Mucosa of rectum (tissue), 2 donors: Measurements from ENCODE around the gene MYPOP.

Source experiments
- H3K27ac ChIP-seq, 2 donors: one replicate each; pipeline ENCODE4 v1.7.0; 2013; ENCODE audit warnings: inconsistent platforms in 2 of 2, low read depth in 2 of 2, low read length in 2 of 2
- H3K27me3 ChIP-seq, 2 donors: one replicate each; pipeline ENCODE4 v1.7.0; 2013; ENCODE audit warnings: low read length in 2 of 2; ENCODE audit not compliant: control insufficient read depth in 2 of 2, insufficient read depth in 2 of 2
- H3K36me3 ChIP-seq, 2 donors: one replicate each; pipeline ENCODE4 v1.7.0; 2013; ENCODE audit warnings: low read length in 2 of 2; ENCODE audit not compliant: control insufficient read depth in 2 of 2, insufficient read depth in 2 of 2
- H3K4me1 ChIP-seq, 2 donors: one replicate each; pipeline ENCODE4 v1.7.0; 2013; ENCODE audit warnings: low read length in 2 of 2, mild to moderate bottlenecking in 1 of 2; ENCODE audit not compliant: control insufficient read depth in 2 of 2, insufficient read depth in 2 of 2
- H3K4me3 ChIP-seq, 2 donors: one replicate each; pipeline ENCODE4 v1.7.0; 2013; ENCODE audit warnings: low read length in 2 of 2
- H3K9ac ChIP-seq, 2 donors: one replicate each; pipeline ENCODE4 v1.7.0; 2013; ENCODE audit warnings: low read length in 2 of 2, low read depth in 1 of 2, mild to moderate bottlenecking in 1 of 2
- H3K9me3 ChIP-seq, 2 donors: one replicate each; pipeline ENCODE4 v1.7.0; 2013; ENCODE audit warnings: low read length in 2 of 2; ENCODE audit not compliant: control insufficient read depth in 2 of 2
- donor health status: healthy.
- donor health status: Normal muscosa, but diverticular disease.

MYPOP gene

DNA sequence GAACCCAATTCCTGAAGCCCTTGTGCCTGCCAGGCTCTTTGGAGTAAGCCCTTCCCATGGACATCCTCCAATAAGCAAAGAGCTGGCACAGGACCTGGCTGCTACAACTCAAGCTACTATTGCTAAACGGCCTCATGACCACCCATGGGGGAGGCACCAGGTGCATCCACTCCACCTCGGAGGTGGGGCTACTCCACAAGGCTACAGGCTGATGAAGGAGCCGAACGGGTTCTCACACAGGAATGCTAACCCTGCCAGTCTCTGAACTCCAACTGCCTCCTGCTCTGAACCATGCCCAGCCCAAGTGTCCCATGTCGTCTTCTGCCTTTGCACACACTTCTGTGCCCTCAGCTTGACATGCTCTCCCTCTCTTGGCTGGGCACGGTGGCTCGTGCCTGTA lies 49.4 kb downstream of the MYPOP start:
- H3K9me3 ChIP-seq: no peaks in the 10 kb centered on the region
- no peak overlapping the region for H3K4me3 ChIP-seq
- no peaks in the 10 kb centered on the region for H3K27me3 ChIP-seq
- H3K9ac ChIP-seq: no peak overlapping the region
- no peak overlapping the region for H3K27ac ChIP-seq
- H3K36me3 ChIP-seq: peaks cover 36 to 61% of the 10 kb centered on the region in 2 donors
- H3K4me1 ChIP-seq: no peaks in the 10 kb centered on the region

DNA sequence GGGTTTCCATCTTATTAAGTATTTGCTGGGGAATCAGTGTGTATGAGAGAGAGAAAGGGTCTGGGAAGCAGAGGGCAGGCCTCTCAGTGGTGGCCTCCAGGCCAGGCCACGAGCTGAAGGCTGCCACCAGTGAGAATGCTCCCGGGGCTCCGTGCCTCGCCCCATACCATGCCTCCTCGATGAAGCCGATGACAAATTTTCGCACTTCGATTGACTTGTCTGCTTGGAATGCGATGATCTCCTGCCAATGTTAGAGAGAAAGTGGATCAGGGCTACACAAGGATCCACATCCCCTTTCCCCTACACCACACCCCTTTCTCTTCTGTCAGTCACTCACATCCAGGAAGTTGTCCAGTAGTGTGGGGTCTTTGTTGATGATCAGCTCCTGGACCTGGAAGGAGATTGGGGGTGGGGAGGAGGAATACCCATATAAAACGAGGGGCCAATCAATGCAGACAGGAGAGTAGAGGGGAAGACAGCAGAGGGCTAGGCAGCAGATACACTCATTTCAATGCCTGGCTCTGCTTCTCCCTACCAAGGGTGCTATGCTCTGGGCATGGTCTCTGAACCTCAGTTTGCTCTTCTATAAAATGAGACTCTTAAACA lies 50.2 kb downstream of the MYPOP start:
- Histone ChIP-seq H3K36me3 (peaks cover 42 to 68% of the 10 kb centered on the region in 2 donors), H3K4me3 (no peak overlapping the region), H3K27me3 (no peaks in the 10 kb centered on the region), H3K9ac (no peak overlapping the region), H3K9me3 (no peaks in the 10 kb centered on the region), H3K27ac (no peak overlapping the region), H3K4me1 (no peaks in the 10 kb centered on the region)

DNA sequence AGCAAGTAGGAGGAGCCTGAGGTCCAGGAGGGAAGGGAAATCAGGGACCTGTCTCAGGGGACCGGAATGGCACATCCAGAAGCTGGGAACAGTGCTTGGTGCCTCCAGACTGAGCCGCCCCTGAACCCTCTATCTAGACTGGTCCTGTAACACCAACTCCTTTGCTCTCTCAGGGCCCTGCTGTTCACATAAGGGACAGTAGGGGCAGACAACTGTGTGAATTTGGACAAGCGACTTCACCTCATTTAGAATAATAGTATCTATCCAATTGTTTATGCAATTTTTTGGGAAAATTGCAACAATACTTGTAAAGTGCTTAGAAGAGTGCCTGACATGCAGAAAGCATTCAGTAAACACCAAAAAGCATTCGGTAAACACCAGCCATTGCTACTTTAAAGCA lies 53.5 kb downstream of the MYPOP start:
- Histone ChIP-seq H3K9me3 (no peaks in the 10 kb centered on the region), H3K4me1 (no peaks in the 10 kb centered on the region), H3K36me3 (peaks cover 55 to 71% of the 10 kb centered on the region in 2 donors), H3K4me3 (no peak overlapping the region), H3K27me3 (no peaks in the 10 kb centered on the region), H3K9ac (no peak overlapping the region), H3K27ac (no peak overlapping the region)

DNA sequence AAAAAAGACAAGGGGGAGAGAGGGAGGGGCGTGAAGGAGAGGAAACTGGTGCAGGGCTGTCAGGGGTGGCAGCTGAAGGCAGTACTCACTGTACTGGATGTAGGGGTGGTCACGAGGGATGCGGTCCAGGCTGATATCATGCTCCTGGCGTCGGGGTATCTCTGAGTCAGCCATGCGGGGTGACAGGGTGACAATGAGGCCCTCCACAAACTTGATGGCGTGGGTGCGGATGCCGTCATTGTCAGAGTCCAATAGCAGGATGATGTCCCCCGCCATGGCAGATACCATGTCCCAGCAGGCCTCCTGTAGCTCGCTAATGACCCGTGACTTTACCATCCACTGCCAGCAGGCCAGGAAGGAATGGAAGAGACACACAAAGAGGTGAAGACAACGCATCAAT lies 54.8 kb downstream of the MYPOP start:
- Histone ChIP-seq H3K9me3 (no peaks in the 10 kb centered on the region), H3K36me3 (peaks cover 62 to 71% of the 10 kb centered on the region in 2 donors)

DNA sequence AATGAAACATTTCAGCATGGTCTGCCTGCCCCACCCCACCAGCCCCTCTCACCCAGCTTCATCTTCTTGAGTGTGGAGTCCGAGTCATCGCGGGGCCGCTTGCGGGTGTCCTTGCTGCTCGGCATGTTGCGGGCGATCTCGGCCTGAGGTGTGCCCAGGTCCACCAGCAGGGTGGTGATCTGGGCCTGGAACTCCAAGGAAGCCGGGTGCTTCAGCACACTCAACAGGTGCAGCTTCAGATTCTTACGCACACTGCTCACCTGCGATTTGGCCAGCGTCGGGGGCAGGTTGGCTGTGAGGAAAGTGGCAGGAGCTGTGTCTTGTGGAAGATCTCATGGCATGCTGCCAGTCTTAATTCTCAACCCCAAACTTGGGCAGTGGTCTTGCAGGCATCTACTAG lies 60.2 kb downstream of the MYPOP start:
- Histone ChIP-seq H3K4me3 (no peak overlapping the region), H3K27me3 (no peaks in the 10 kb centered on the region), H3K27ac (no peak overlapping the region), H3K9ac (no peak overlapping the region), H3K36me3 (peaks cover 42 to 67% of the 10 kb centered on the region in 2 donors), H3K9me3 (no peaks in the 10 kb centered on the region), H3K4me1 (no peaks in the 10 kb centered on the region)

More for the DNA sequence above, 54.8 kb downstream of the MYPOP start:
- Histone ChIP-seq H3K4me3 (no peak overlapping the region), H3K9ac (no peak overlapping the region), H3K27me3 (no peaks in the 10 kb centered on the region), H3K27ac (no peak overlapping the region), H3K4me1 (no peaks in the 10 kb centered on the region)
